IMR-90 (cell line): ENCODE measurements around the gene TMTC2. TPM values are rescaled to one million over a fixed set of nuclear protein-coding genes. Genes with fewer than 3 reads are reported as not detected.

ENCODE experiments used
- ATAC-seq: fragments of 200-7000 bp; cut with Tn5 transposase; 2 replicates; pipeline ENCODE4 v1.9.1; 2020; ENCODE audit warnings: low read depth, mild to moderate bottlenecking, moderate library complexity
- BruUV-seq: library from RNA; stranded (reverse); fragments of 400-500 nt; replicated peaks from 2 replicates; lab custom pipeline; 2021; lab: Mats Ljungman, UMichigan
- CTCF ChIA-PET: fragments of 300-600 bp; formaldehyde crosslinking; extraction: SDS; loops from one replicate; lab custom pipeline; 2021; ENCODE audit warnings: antibody characterized with exemption; lab: Yijun Ruan, JAX
- POLR2A ChIA-PET: fragments of 300-600 bp; sonication (Branson Sonifier 250); formaldehyde crosslinking; loops from one replicate; lab custom pipeline; 2022; ENCODE audit warnings: antibody characterized with exemption; ENCODE audit not compliant: unreplicated experiment; lab: Charles Lee
- DNase-seq: peaks from one replicate; pipeline ENCODE4 v3.0.0; 2013
- H2AFZ ChIP-seq: replicated peaks from 2 replicates; pipeline ENCODE3; 2013; ENCODE audit warnings: low read length, mild to moderate bottlenecking; ENCODE audit not compliant: poor library complexity
- H2AK5ac ChIP-seq: 2 replicates; pipeline ENCODE4 v1.6.1; 2013; ENCODE audit warnings: low read depth, low read length, inconsistent platforms
- H2AK9ac ChIP-seq: replicated peaks from 2 replicates; pipeline ENCODE3; 2013; ENCODE audit warnings: mild to moderate bottlenecking, low read depth, low read length, moderate library complexity; ENCODE audit not compliant: poor library complexity
- H2BK120ac ChIP-seq: 2 replicates; pipeline ENCODE4 v1.6.1; 2013; ENCODE audit warnings: low read depth, low read length, inconsistent platforms
- H2BK15ac ChIP-seq: 3 replicates; pipeline ENCODE4 v1.6.1; 2013; ENCODE audit warnings: low read depth, low read length, inconsistent platforms
- H2BK20ac ChIP-seq: 2 replicates; pipeline ENCODE4 v1.6.1; 2013; ENCODE audit warnings: low read depth, mild to moderate bottlenecking, inconsistent platforms, low read length, moderate library complexity
- H2BK5ac ChIP-seq: 2 replicates; pipeline ENCODE4 v1.6.1; 2013; ENCODE audit warnings: mild to moderate bottlenecking, low read depth, low read length, inconsistent platforms; ENCODE audit not compliant: poor library complexity, severe bottlenecking
- H3K14ac ChIP-seq: replicated peaks from 2 replicates; pipeline ENCODE4 v1.6.1; 2013; ENCODE audit warnings: low read depth, low read length, inconsistent platforms
- H3K18ac ChIP-seq: 2 replicates; pipeline ENCODE4 v1.6.1; 2013; ENCODE audit warnings: low read depth, low read length, control low read depth
- H3K23ac ChIP-seq: 2 replicates; pipeline ENCODE4 v1.6.1; 2013; ENCODE audit warnings: low read depth, low read length, inconsistent platforms
- H3K27ac ChIP-seq: 2 replicates; pipeline ENCODE4 v1.5.1; 2013; ENCODE audit warnings: mild to moderate bottlenecking, control low read depth, low read length; ENCODE audit not compliant: insufficient read depth
- H3K27me3 ChIP-seq: 2 replicates; pipeline ENCODE4 v1.6.1; 2013; ENCODE audit warnings: low read length; ENCODE audit not compliant: control insufficient read depth, insufficient read depth
- H3K36me3 ChIP-seq: 2 replicates; pipeline ENCODE4 v1.6.1; 2013; ENCODE audit warnings: low read length, mixed read lengths; ENCODE audit not compliant: control insufficient read depth, insufficient read depth
- H3K4ac ChIP-seq: 2 replicates; pipeline ENCODE4 v1.6.1; 2013; ENCODE audit warnings: low read depth, low read length, inconsistent platforms
- H3K4me1 ChIP-seq: 2 replicates; pipeline ENCODE4 v1.6.1; 2013; ENCODE audit warnings: low read length, mixed read lengths; ENCODE audit not compliant: control insufficient read depth, insufficient read depth
- H3K4me2 ChIP-seq: 2 replicates; pipeline ENCODE4 v1.6.1; 2013; ENCODE audit warnings: low read depth, mild to moderate bottlenecking, control low read depth, low read length, moderate library complexity
- H3K4me3 ChIP-seq: 2 replicates; pipeline ENCODE4 v1.5.1; 2013; ENCODE audit warnings: low read depth, mild to moderate bottlenecking, control low read depth, low read length, moderate library complexity; ENCODE audit not compliant: insufficient read depth
- H3K56ac ChIP-seq: 2 replicates; pipeline ENCODE4 v1.6.1; 2013; ENCODE audit warnings: low read length, inconsistent platforms; ENCODE audit not compliant: insufficient read depth; ENCODE audit errors: extremely low read depth
- H3K79me1 ChIP-seq, 2 experiments: 2 replicates each; pipeline ENCODE4 v1.6.1; 2013; ENCODE audit warnings: low read length in 2 of 2, inconsistent platforms in 1 of 2, low read depth in 1 of 2
- H3K9ac ChIP-seq: 2 replicates; pipeline ENCODE4 v1.6.1; 2013; ENCODE audit warnings: low read depth, low read length, control low read depth
- H3K9me1 ChIP-seq: 2 replicates; pipeline ENCODE4 v1.6.1; 2013; ENCODE audit warnings: low read length, inconsistent platforms; ENCODE audit not compliant: insufficient read depth
- H3K9me3 ChIP-seq: 2 replicates; pipeline ENCODE4 v1.6.1; 2013; ENCODE audit warnings: low read length; ENCODE audit not compliant: control insufficient read depth, insufficient read depth
- H4K20me1 ChIP-seq: 2 replicates; pipeline ENCODE4 v1.6.1; 2013; ENCODE audit warnings: low read length, inconsistent platforms; ENCODE audit not compliant: insufficient read depth
- H4K5ac ChIP-seq: 2 replicates; pipeline ENCODE4 v1.6.1; 2013; ENCODE audit warnings: mild to moderate bottlenecking, low read depth, low read length, control low read depth
- H4K8ac ChIP-seq, 2 experiments: 2 replicates each; pipeline ENCODE4 v1.6.1; 2013; ENCODE audit warnings: low read depth in 2 of 2, low read length in 2 of 2, control low read depth in 1 of 2, inconsistent platforms in 1 of 2
- H4K91ac ChIP-seq: 2 replicates; pipeline ENCODE4 v1.6.1; 2013; ENCODE audit warnings: low read depth, low read length, inconsistent platforms; ENCODE audit not compliant: insufficient read depth
- CEBPB ChIP-seq: IDR thresholded peaks from 2 replicates; pipeline ENCODE4 v1.6.1; 2012; ENCODE audit warnings: low read depth, low read length, improper control_type of control experiment
- RAD21 ChIP-seq: IDR thresholded peaks from 2 replicates; pipeline ENCODE4 v1.6.1; 2012; ENCODE audit warnings: low read length, improper control_type of control experiment
- SMC3 ChIP-seq: fragments of 150-350 bp; IDR thresholded peaks from 2 replicates; pipeline ENCODE4 v1.6.1; 2016; ENCODE audit warnings: low read depth, mild to moderate bottlenecking, antibody characterized with exemption, low read length, moderate library complexity
- WGBS, 2 experiments: methylation state at CpG; one replicate each; pipeline versions ENCODE4 v1.1.5 to v1.1.7; 2013; ENCODE audit warnings: missing lambda C conversion rate in 2 of 2; ENCODE audit not compliant: insufficient read length in 1 of 2; ENCODE audit errors: extremely low coverage in 2 of 2; 5-methylcytosine and 5-hydroxymethylcytosine counted together
- dilution Hi-C: fragments of 300-500 bp; cut with HindIII; formaldehyde crosslinking; loops from one replicate; pipeline ENCODE4 v1.14.3; 2018; ENCODE audit warnings: low sequenced_read_pairs; ENCODE audit not compliant: unreplicated experiment
- in situ Hi-C: fragments of 300-500 bp; cut with MboI; formaldehyde crosslinking; loops from 3 replicates; pipeline ENCODE4 v1.14.3; 2019; ENCODE audit warnings: low sequenced_read_pairs, inconsistent platforms, mixed read lengths
- intact Hi-C: fragments of 100-400 bp; cut with micrococcal nuclease; formaldehyde crosslinking; loops from 2 replicates; pipeline ENCODE4 v1.10.0; 2022
- polyA plus RNA-seq, 3 experiments: library from polyadenylated mRNA; depleted of rRNA; stranded (reverse); fragments of >200 nt; gene quantifications; 2 replicates each; pipeline ENCODE4 v1.2.3, GENCODE V29; 2012; ENCODE audit warnings: low replicate concordance in 1 of 3
- total RNA-seq: library from RNA; depleted of rRNA; stranded (reverse); fragments of >200 nt; gene quantifications from 2 replicates; pipeline ENCODE4 v1.2.3, GENCODE V29; 2012

The TMTC2 gene
- total and polyA plus RNA-seq, 2 of the 4 experiments (the other 2 are of a cell fraction), result 0.56 to 1.4 TPM

GRCh38 chr12:82714427-82714826 lies 27.7 kb downstream of the TMTC2 start:
- no peak overlapping the region for H3K9ac ChIP-seq
- no CpG with 5 or more reads among the region's 3 CpGs for WGBS, 2 experiments
- no peaks in the 10 kb centered on the region for H3K9me3 ChIP-seq
- no peak for TF ChIP-seq CEBPB
- TF ChIP-seq RAD21, result no peak
- TF ChIP-seq SMC3, result no peak
- H3K4me3 ChIP-seq, result no peak overlapping the region
- no peaks in the 10 kb centered on the region for H3K36me3 ChIP-seq
- no peak overlapping the region for H3K4me2 ChIP-seq
- H2BK20ac ChIP-seq, result no peak overlapping the region
- no peaks in the 10 kb centered on the region for H3K79me1 ChIP-seq
- no peak overlapping the region for H3K14ac ChIP-seq
- no peak overlapping the region for H2AFZ ChIP-seq
- no peaks in the 10 kb centered on the region for H4K20me1 ChIP-seq
- H3K9me1 ChIP-seq, result no peaks in the 10 kb centered on the region
- ChIA-PET POLR2A (no interaction called here), CTCF (no interaction called here)
- DNase-seq, result no peak
- no peaks in the 10 kb centered on the region for H3K27me3 ChIP-seq
- dilution Hi-C loops, result no loop called here
- no peak overlapping the region for H2BK15ac ChIP-seq
- H3K56ac ChIP-seq, result no peak overlapping the region
- in situ Hi-C loops, result no loop called here
- no peak overlapping the region for H4K91ac ChIP-seq
- no peak overlapping the region for H4K5ac ChIP-seq
- intact Hi-C loops, result no loop called here
- H3K4me1 ChIP-seq, result no peaks in the 10 kb centered on the region
- H2BK120ac ChIP-seq, result no peak overlapping the region
- ATAC-seq, result no peak
- H2BK5ac ChIP-seq, result no peak overlapping the region
- no peak overlapping the region for H2AK5ac ChIP-seq
- H2AK9ac ChIP-seq, result no peak overlapping the region
- no peak overlapping the region for H3K18ac ChIP-seq
- no peak overlapping the region for H4K8ac ChIP-seq
- BruUV-seq, result no TSS peak
- H3K23ac ChIP-seq, result no peak overlapping the region
- H3K4ac ChIP-seq, result no peak overlapping the region
- H3K27ac ChIP-seq, result no peak overlapping the region
